ENCODE data around the gene NUP35. TPM values are rescaled to one million over a fixed set of nuclear protein-coding genes. Genes with fewer than 3 reads are reported as not detected.
A peak's percentile ranks its signal among the peaks of the same experiment; 100 is the strongest.
"Not testable (repeated sequence)": the region's sequence is repeated elsewhere in the genome, so short reads cannot be mapped to it uniquely, and the experiment has no call there.

Gene NUP35
- total RNA-seq, 6 donors from 2014 or later = 3.8 to 17.5 (median 13.5) TPM

DNA sequence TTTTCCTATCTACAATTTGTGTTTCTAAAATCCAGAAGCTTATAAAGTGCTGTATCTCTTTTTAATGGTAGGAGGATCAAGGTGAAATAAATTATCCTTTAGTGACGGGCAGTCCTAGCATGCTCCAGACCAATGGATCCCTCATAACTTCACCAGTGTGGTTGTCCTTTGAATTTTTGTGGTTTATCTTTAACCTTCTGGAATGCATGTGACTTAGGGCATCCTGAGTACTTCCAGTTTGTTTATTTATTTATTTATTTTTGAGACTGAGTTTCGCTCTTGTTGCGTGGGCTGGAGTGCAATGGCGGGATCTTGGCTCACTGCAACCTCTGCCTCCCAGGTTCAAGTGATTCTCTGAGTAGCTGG lies 40.4 kb downstream of the NUP35 start:
- DNase-seq = no peak
- ATAC-seq (ENCODE audit: low FRiP score in 2 of 2) = no peak
- Histone ChIP-seq H3K27ac (no peak overlapping the region), H3K4me1 (no peaks in the 10 kb centered on the region), H3K9me3 (no peaks in the 10 kb centered on the region), H3K27me3 (no peaks in the 10 kb centered on the region), H3K36me3 (peaks cover 0 to 40% (median 15%) of the 10 kb centered on the region in 4 donors), H3K4me3 (no peak overlapping the region)
- TF ChIP-seq POLR2A (IDR thresholded peaks at IDR 0.05) = no peak
- no peak for TF ChIP-seq EP300 (IDR thresholded peaks at IDR 0.05)
- TF ChIP-seq CTCF (IDR thresholded peaks at IDR 0.05) = no peak
- no peak for TF ChIP-seq POLR2AphosphoS5 (IDR thresholded peaks at IDR 0.05)
- 94 to 100% methylated on average over 4 of the region's 4 CpGs for WGBS, 2 donors

GRCh38 chr2:183166210-183166609 lies 42.0 kb downstream of the NUP35 start:
- H3K9me3 ChIP-seq = no peaks in the 10 kb centered on the region
- TF ChIP-seq POLR2AphosphoS5 (IDR thresholded peaks at IDR 0.05) = no peak
- no peak for TF ChIP-seq EP300 (IDR thresholded peaks at IDR 0.05)
- no peak for TF ChIP-seq CTCF (IDR thresholded peaks at IDR 0.05)
- no peak for TF ChIP-seq POLR2A (IDR thresholded peaks at IDR 0.05)
- ATAC-seq (ENCODE audit: low FRiP score in 2 of 2) = no peak
- peaks cover 0 to 27% (median 9%) of the 10 kb centered on the region in 4 donors for H3K36me3 ChIP-seq
- no peak for DNase-seq
- no peak overlapping the region for H3K4me3 ChIP-seq
- no peaks in the 10 kb centered on the region for H3K4me1 ChIP-seq
- H3K27me3 ChIP-seq = no peaks in the 10 kb centered on the region
- no peak overlapping the region for H3K27ac ChIP-seq
- WGBS, 2 donors = 96% methylated on average over 3 of the region's 3 CpGs

GRCh38 chr2:183166976-183167375 lies 42.7 kb downstream of the NUP35 start:
- 90 to 95% methylated on average over 5 of the region's 5 CpGs for WGBS, 2 donors
- not testable (repeated sequence) for ATAC-seq (ENCODE audit: low FRiP score in 2 of 2); H3K9me3 ChIP-seq; H3K4me3 ChIP-seq; DNase-seq; H3K27me3 ChIP-seq; H3K27ac ChIP-seq; H3K4me1 ChIP-seq
- peaks cover 0 to 19% (median 3%) of the 10 kb centered on the region in 4 donors for H3K36me3 ChIP-seq

DNA sequence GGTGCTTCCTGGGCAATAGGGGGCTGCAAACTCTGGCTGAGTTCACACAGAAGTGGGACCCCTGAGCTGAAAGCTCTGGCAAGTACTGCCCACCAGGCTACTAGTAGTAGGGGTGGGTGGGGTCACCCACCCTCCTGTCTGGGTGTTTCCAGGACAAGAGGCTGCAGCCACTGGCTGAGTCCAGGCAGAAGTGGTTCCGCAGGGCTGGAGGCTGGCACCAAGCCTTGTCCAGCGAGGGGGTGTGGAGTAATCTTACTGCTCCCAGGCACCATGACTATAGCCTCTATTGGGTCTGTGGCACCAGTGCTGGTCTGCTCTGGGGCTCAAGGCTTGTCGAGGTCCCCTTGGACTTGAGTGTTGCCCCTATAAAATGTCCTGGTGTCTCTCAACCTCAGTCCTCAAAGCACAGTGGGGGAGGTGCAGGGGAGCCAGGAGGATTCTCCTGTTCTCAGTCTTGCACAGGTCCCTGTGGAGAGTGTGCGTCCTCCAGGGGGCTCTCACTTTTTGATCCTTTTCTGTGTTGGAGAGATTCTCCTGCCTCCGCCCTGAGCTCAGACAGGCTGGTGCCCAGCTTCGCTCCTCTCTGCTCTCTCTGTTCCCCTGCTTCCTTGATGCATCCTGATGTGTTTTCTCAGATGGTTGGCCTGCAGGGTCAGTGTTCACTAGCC lies 48.1 kb downstream of the NUP35 start:
- no peaks in the 10 kb centered on the region for H3K4me1 ChIP-seq
- H3K9me3 ChIP-seq = no peaks in the 10 kb centered on the region
- DNase-seq = peak in 1 of 2 donors; percentile 2
- H3K27ac ChIP-seq = no peak overlapping the region
- H3K27me3 ChIP-seq = no peaks in the 10 kb centered on the region
- H3K4me3 ChIP-seq = no peak overlapping the region
- ATAC-seq (ENCODE audit: low FRiP score in 2 of 2) = peak in 1 of 2 donors; percentile 49
- no peaks in the 10 kb centered on the region for H3K36me3 ChIP-seq
- 92 to 93% methylated on average over 3 to 6 of the region's 6 CpGs for WGBS, 2 donors
- no peak for TF ChIP-seq POLR2AphosphoS5 (IDR thresholded peaks at IDR 0.05)
- TF ChIP-seq CTCF (IDR thresholded peaks at IDR 0.05) = no peak
- TF ChIP-seq POLR2A (IDR thresholded peaks at IDR 0.05) = no peak
- no peak for TF ChIP-seq EP300 (IDR thresholded peaks at IDR 0.05)

DNA sequence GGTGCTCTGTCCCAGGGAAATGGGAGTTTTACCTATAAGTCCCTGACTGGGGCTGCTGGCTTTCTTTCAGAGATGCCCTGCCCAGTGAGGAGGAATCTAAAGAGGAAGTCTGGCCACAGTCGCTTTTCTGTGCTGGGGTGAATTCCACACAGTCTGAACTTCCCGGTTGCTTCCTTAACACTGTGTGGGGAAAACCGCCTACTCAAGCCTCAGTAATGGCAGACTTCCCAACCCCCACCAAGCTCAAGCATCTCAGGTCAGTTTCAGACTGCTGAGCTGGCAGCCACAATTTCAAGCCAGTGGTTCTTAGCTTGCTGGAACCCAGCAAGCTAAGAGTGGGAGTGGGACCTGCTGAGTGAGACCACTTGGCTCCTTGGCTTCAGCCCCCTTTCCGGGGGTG lies 54.9 kb downstream of the NUP35 start:
- peak in 1 of 2 donors; percentile 22 for ATAC-seq (ENCODE audit: low FRiP score in 2 of 2)
- WGBS, 2 donors = 57 to 70% methylated on average over 3 to 4 of the region's 4 CpGs
- Histone ChIP-seq H3K27ac (no peak overlapping the region), H3K4me3 (no peak overlapping the region), H3K36me3 (peaks cover 0 to 19% (median 6%) of the 10 kb centered on the region in 4 donors), H3K4me1 (no peaks in the 10 kb centered on the region), H3K9me3 (peaks cover 0 to 4% (median 0%) of the 10 kb centered on the region in 4 donors), H3K27me3 (no peaks in the 10 kb centered on the region)
- no peak for DNase-seq
- TF ChIP-seq CTCF (IDR thresholded peaks at IDR 0.05) (no peak), POLR2A (IDR thresholded peaks at IDR 0.05) (no peak), EP300 (IDR thresholded peaks at IDR 0.05) (no peak), POLR2AphosphoS5 (IDR thresholded peaks at IDR 0.05) (no peak)
